ENCODE data around the gene MYO16.

GRCh38 chr13:108787700-108788414 is 158.4 kb downstream of the MYO16 start:
- no peak for TF ChIP-seq YY1 (IDR thresholded peaks at IDR 0.05; ENCODE audit: insufficient read depth, insufficient read length)
- TF ChIP-seq SUZ12 (IDR thresholded peaks at IDR 0.05; ENCODE audit: extremely low read depth, insufficient read depth, insufficient read length) = no peak
